Esophagus squamous epithelium (tissue), 5 donors: ENCODE measurements around the gene SYT17. TPM values are rescaled to one million over a fixed set of nuclear protein-coding genes. Genes with fewer than 3 reads are reported as not detected.
A peak's percentile ranks its signal among the peaks of the same experiment; 100 is the strongest.

ENCODE experiments used
- DNase-seq: peaks from one replicate; lab custom pipeline; 2025; lab: John Stamatoyannopoulos, UW
- H3K27ac ChIP-seq, 4 donors: fragments of 200-600 bp; sonication (generic); one replicate each; pipeline ENCODE4 v1.5.1; 2016 to 2019; ENCODE audit warnings: mild to moderate bottlenecking in 1 of 4
- H3K27me3 ChIP-seq, 4 donors: fragments of 200-600 bp; sonication (generic); 1 replicate in 3 of 4; 2 replicates in 1 of 4; pipeline versions ENCODE4 v1.5.1 to v1.6.0; 2017 to 2021; ENCODE audit warnings: antibody characterized with exemption in 1 of 4
- H3K36me3 ChIP-seq, 3 donors: fragments of 200-600 bp; sonication (generic); one replicate each; pipeline ENCODE4 v1.5.1; 2016 to 2019
- H3K4me1 ChIP-seq, 3 donors: fragments of 200-600 bp; sonication (generic); one replicate each; pipeline ENCODE4 v1.5.1; 2017 to 2019
- H3K4me3 ChIP-seq, 4 donors: fragments of 200-600 bp; sonication (generic); 1 replicate in 3 of 4; 2 replicates in 1 of 4; pipeline ENCODE4 v1.5.1; 2016 to 2019; ENCODE audit warnings: mild to moderate bottlenecking in 2 of 4, moderate library complexity in 1 of 4
- H3K9me3 ChIP-seq, 3 donors: fragments of 200-600 bp; sonication (generic); one replicate each; pipeline ENCODE4 v1.5.1; 2016 to 2019
- CTCF ChIP-seq, 6 experiments: fragments of 450-650 bp in 4 of 6; fragments of 200-600 bp in 2 of 6; sonication (generic) in 2 of 6; IDR thresholded peaks; one replicate each; pipeline ENCODE4 v1.5.1; 2016 to 2019; ENCODE audit warnings: antibody characterized with exemption in 6 of 6, mild to moderate bottlenecking in 4 of 6, moderate library complexity in 4 of 6
- POLR2A ChIP-seq, 4 donors: fragments of 450-650 bp; IDR thresholded peaks; one replicate each; pipeline ENCODE4 v1.6.1; 2017; ENCODE audit warnings: antibody characterized with exemption in 4 of 4, mild to moderate bottlenecking in 4 of 4, moderate library complexity in 3 of 4
- WGBS, 2 donors: methylation state at CpG; one replicate each; pipeline ENCODE4 v1.1.5; 2018; 5-methylcytosine and 5-hydroxymethylcytosine counted together
- intact Hi-C: fragments of 100-400 bp; cut with DNase I; formaldehyde crosslinking; loops from one replicate; pipeline ENCODE4 v1.15.0; 2022
- total RNA-seq, 4 donors: library from RNA; depleted of rRNA; stranded (reverse); fragments of >200 nt; gene quantifications; one replicate each; pipeline ENCODE4 v1.1.0, GENCODE V29; 2016
- donor health status: DM: yes; HTN: yes; CAD: no.

The SYT17 gene
- total RNA-seq, 4 donors from 2014 or later: 0.88 to 7.6 (median 4.7) TPM

GRCh38 chr16:19138601-19139000, 29.4 kb upstream of the SYT17 start:
- Histone ChIP-seq H3K9me3 (no peaks in the 10 kb centered on the region), H3K27ac (peak overlapping the region; percentile 30 to 87 (median 80)), H3K4me3 (no peak overlapping the region), H3K36me3 (no peaks in the 10 kb centered on the region), H3K4me1 (peaks cover 49 to 100% (median 68%) of the 10 kb centered on the region in 3 donors), H3K27me3 (no peaks in the 10 kb centered on the region)
- intact Hi-C loops: no loop called here
- TF ChIP-seq POLR2A (IDR thresholded peaks at IDR 0.05) (no peak), CTCF (IDR thresholded peaks at IDR 0.05) (no peak)
- 0 to 10% methylated on average over 4 of the region's 4 CpGs for WGBS, 2 donors
- DNase-seq: no peak

- H3K27ac ChIP-seq: peak overlapping the region; percentile 45 to 87 (median 71)
- no peaks in the 10 kb centered on the region for H3K27me3 ChIP-seq
- DNase-seq: no peak
- 15 to 50% methylated on average over 3 to 5 of the region's 5 CpGs for WGBS, 2 donors
- no peaks in the 10 kb centered on the region for H3K9me3 ChIP-seq
- no peak overlapping the region for H3K4me3 ChIP-seq
- TF ChIP-seq POLR2A (IDR thresholded peaks at IDR 0.05) (no peak), CTCF (IDR thresholded peaks at IDR 0.05) (no peak)
- H3K4me1 ChIP-seq: peaks cover 49 to 100% (median 67%) of the 10 kb centered on the region in 3 donors
- no peaks in the 10 kb centered on the region for H3K36me3 ChIP-seq
- intact Hi-C loops: no loop called here
Observed at GRCh38 chr16:19139436-19140091, 28.5 kb upstream of the SYT17 start.

- Histone ChIP-seq H3K4me1 (peaks cover 43 to 98% (median 61%) of the 10 kb centered on the region in 3 donors), H3K27me3 (no peaks in the 10 kb centered on the region), H3K4me3 (no peak overlapping the region), H3K36me3 (no peaks in the 10 kb centered on the region), H3K9me3 (no peaks in the 10 kb centered on the region), H3K27ac (peak overlapping the region in 2 of 4 donors; percentile 83 to 87)
- 50 to 61% methylated on average over 2 of the region's 2 CpGs for WGBS, 2 donors
- intact Hi-C loops: no loop called here
- no peak for DNase-seq
- no peak for TF ChIP-seq CTCF (IDR thresholded peaks at IDR 0.05)
- no peak for TF ChIP-seq POLR2A (IDR thresholded peaks at IDR 0.05)
Observed at GRCh38 chr16:19140396-19140795, 27.6 kb upstream of the SYT17 start.

GRCh38 chr16:19142939-19143598, 25.0 kb upstream of the SYT17 start:
- H3K4me1 ChIP-seq: peaks cover 16 to 91% (median 34%) of the 10 kb centered on the region in 3 donors
- H3K27ac ChIP-seq: peak overlapping the region in 3 of 4 donors; percentile 48 to 62 (median 56)
- no peaks in the 10 kb centered on the region for H3K27me3 ChIP-seq
- DNase-seq: no peak
- intact Hi-C loops: no loop called here
- no peaks in the 10 kb centered on the region for H3K36me3 ChIP-seq
- no peak overlapping the region for H3K4me3 ChIP-seq
- peaks cover 0 to 5% (median 0%) of the 10 kb centered on the region in 3 donors for H3K9me3 ChIP-seq
- WGBS, 2 donors: 27 to 47% methylated on average over 6 to 8 of the region's 8 CpGs
- TF ChIP-seq POLR2A (IDR thresholded peaks at IDR 0.05): no peak
- TF ChIP-seq CTCF (IDR thresholded peaks at IDR 0.05): no peak

- Histone ChIP-seq H3K27me3 (no peaks in the 10 kb centered on the region), H3K9me3 (peaks cover 0 to 5% (median 0%) of the 10 kb centered on the region in 3 donors), H3K4me1 (peaks cover 11 to 86% (median 29%) of the 10 kb centered on the region in 3 donors), H3K4me3 (no peak overlapping the region), H3K27ac (peak overlapping the region in 3 of 4 donors; percentile 48 to 62 (median 56)), H3K36me3 (no peaks in the 10 kb centered on the region)
- TF ChIP-seq CTCF (IDR thresholded peaks at IDR 0.05): no peak
- TF ChIP-seq POLR2A (IDR thresholded peaks at IDR 0.05): no peak
- no peak for DNase-seq
- 38 to 49% methylated on average over 9 of the region's 9 CpGs for WGBS, 2 donors
- intact Hi-C loops: no loop called here
Observed at GRCh38 chr16:19143599-19143956, 24.5 kb upstream of the SYT17 start.
